GOT3 (cell line): Measurements from ENCODE around the gene ICAM5.
A peak's percentile ranks its signal among the peaks of the same experiment; 100 is the strongest.
"Not testable (repeated sequence)": the region's sequence is repeated elsewhere in the genome, so short reads cannot be mapped to it uniquely, and the experiment has no call there.

ENCODE experiments used
- DNase-seq: peaks from one replicate; lab custom pipeline; 2025; ENCODE audit warnings: mixed read lengths; lab: John Stamatoyannopoulos, UW

The ICAM5 gene

GRCh38 chr19:10318807-10319682, 29.3 kb downstream of the ICAM5 start:
- DNase-seq, result no peak

DNA sequence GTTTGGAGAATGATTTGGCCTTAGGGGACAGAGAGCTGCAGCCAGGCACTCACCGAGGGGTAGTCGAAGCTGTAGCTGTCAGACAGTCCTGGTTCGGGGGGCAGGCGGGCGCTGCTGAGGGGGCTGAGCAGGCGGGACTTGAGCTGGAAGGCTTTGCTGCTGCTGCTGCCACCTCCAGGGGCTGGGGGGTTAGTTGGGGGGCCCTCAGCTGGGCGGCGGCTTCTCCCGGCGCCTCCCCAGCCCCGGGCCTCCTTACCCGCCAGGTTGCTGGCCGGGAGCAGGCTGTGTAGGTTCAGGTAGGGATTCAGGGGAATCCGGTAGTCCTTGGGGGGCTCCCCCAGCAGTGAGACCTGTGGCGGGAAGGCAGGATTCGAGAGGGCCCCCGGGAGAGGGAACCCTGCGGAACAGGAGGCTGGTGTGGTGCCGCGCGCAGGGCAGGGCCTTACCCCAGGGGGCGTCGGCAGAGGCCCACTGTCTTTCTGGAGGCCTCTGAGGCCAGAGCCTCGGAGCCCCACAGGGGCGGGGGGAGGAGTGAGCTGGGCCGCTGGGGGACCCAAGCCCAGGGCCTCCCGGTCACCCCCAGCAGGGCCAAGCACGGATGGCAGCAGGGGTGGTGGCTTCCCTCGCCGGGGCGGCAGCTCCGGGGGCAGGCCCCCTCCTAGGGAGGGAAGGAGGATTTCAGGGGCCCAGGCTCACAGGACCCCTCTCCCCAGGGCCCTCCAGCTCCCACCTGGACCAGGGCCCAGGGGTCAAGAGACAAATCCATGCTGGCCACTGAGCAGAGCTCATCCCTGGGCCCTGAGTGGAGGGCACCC, 31.1 kb downstream of the ICAM5 start:
- no peak for DNase-seq

DNA sequence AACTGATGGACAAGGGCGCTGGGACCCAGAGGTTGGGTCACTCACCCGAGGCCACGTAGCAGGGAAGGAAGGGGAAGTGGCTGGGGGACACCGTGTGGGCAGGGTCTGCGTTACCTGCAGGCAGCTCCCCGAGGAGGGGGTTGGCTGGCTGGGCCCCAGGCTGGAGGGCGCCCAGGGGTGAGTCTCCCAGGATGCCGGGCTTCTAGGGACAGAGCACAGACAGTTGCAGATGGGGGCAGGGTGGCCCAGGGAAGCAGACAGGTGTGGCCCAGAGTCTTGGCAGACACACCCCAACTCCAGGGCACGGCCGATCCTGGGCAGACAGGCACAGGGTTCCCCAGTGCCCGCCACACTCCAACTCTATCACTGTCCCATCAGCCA, 31.7 kb downstream of the ICAM5 start:
- DNase-seq, result no peak

- no peak for DNase-seq
Measured at GRCh38 chr19:10321874-10322835, 32.4 kb downstream of the ICAM5 start.

DNA sequence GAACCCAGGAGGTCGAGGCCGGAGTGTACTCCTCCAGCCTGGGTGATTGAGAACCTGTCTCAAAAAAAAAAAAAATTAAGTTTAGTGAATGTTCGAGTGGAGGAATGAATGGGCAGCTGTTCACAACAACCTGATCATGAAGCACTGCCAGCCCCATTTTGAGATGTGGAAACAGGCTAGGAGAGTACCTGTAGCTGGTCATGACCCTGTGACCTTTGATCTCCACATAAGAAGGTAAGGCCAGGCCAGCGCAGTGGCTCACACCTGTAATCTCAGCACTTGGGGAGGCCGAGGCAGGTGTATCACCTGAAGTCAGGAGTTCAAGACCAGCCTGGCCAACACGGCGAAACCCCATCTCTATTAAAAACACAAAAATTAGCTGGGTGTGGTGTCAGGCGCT, 36.0 kb downstream of the ICAM5 start:
- DNase-seq, result no peak

DNA sequence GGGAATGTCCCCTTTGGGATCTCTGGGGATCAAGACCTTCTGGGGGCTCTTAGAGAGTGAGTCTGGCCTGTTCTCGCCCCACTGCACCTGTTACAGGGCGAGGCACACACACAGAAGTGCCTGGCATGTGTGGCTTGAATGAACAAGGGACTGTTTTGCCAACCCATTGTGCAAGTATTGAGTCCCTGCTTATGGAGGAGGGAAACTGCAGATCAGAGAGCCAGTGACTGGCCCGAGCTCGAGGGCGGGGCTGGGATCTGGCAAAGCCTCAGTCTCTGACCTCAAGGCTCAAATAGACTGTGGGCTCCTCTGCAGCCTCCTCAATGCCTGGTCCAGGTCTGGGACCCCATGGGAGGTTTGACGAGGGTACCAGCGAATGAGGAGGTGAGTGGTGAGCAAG, 38.0 kb downstream of the ICAM5 start:
- no peak for DNase-seq

- no peak for DNase-seq
Measured at GRCh38 chr19:10328558-10329429, 39.0 kb downstream of the ICAM5 start.

- DNase-seq, result no peak
Measured at GRCh38 chr19:10329555-10329954, 39.8 kb downstream of the ICAM5 start.

- DNase-seq, result no peak
Measured at GRCh38 chr19:10332158-10332964, 42.6 kb downstream of the ICAM5 start.

GRCh38 chr19:10332965-10333757, 43.4 kb downstream of the ICAM5 start, which contains the start of gene RAVER1:
Gene RAVER1 (minus strand): TSS chr19:10333529. CDS start chr19:10333507, 22 bp downstream.
- peak; percentile 93 for DNase-seq

DNA sequence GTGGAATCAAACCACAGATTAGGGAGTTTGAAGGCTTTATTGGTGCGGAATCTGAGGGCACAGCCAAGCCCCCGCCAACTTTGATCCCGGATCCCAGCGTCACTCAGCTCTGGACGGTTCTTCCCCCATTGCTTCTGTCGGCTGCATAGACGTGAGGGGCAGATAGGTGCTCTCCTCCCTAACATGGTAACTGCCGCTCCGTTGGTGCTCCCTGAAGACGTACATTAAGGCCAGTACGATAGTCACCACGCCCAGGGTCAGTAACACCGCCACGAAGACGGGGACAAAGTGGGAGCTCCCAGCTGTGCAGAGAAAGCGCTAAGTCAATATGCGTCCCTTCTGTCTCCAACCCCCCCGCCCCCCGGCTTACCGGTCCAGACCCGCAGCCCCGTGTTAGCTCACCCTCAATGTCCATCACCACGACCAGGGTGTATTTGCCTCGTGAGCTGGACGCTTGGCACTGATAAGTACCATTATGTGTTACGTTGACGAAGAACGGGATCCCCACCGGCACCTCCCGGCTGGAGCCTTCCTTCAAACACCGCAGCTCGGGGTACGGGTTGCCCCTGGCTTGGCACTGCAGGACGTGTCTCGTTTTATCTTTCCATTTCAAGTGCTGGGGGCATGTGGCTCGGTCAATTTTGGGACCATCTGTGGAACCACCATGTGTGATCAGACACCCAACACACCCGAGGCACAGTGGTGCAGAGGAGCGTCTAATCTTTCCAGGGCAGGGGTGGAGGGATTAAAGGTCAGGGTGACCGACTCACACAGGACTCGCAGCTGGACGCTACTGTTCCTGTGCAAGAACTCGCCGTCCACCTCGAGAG, 44.2 kb downstream of the ICAM5 start:
- DNase-seq, result no peak

DNA sequence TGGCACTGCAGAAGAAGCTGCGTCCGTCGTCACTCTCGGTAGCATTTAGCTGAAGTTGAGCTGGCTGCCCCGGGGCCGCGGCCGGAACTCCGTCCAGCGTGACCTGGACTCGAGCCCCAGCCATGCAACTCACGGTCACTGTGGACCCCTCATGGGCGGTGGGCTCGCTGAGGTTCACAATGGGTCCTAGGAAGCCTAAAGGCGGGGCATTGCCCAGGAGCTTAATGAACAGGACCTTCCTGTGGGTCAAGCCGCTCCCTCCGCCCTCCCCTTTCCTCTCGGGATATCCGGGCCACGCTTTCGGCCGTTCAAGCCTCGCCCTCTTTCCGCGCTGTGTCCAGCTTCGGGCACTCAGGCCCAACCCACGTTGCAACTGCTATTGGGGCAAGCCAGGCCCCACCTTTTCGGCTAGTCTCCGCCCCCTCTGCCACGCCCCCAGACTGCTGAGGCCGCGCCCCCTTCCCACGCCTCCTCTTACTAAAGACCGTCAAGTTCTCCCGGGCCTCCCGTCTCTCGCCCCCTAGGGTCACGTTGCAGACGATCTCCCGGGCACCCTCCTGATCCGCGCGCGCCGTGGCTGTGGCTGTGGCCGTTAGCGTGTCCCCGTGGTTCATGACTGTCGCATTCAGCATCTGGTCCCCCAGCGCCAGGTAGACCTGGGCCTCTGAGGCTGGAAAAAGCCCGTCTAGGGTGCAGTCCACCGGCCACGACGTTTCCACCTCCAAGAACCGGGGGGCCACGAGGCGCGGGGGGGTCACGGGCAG, 45.0 kb downstream of the ICAM5 start:
- DNase-seq, result peak; percentile 86

DNA sequence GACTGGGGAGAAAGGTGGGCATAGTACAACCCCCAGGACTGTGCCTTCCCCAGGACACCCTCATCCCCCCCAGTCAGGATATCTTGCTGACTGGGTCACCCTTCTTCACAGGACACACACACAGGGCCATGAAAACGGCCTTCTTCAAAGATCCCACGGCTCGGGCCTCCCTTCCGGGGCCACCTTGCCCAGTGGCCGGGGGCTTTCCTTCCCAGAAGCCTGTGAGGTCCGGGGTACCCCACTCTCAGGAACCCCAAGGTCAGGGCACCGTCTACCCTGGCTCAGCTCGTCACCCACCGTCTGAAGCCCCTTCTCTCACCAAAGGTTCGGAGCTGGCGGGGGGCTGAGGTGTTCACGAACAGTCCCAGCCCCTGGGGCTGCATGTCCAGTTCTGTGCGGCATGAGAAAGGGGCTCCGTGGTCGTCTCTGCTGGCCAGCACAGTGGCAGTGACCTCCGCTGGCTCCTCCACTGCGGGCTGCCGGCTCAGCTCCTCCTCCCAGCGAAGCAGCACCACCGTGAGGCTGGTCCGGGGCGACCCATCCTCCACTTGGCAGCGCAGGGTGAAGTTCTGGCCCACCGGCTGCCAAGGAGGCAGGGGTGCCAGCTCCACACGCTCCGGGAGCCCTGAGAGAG, 45.7 kb downstream of the ICAM5 start:
- no peak for DNase-seq

GRCh38 chr19:10336725-10337124, 47.0 kb downstream of the ICAM5 start:
- DNase-seq, result not testable (repeated sequence)

DNA sequence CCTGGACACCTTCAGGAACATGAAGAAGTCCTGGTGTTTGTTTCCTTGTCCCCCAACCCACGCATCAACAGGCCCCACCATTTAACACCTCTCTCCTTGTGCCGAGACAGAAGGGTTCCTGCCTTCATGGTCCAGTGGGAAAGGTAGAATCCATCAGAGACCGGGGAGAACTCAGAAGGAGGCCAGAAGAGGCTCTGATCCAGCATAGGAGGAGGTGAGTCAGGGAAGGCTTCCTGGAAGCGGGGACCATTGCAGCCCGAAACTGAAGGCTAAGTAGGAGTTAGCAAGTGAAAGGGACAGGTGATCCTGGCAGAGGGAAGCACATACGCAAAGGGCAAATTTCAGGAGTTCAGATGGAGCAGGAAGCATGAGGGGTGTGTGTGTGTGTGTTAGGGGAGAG, 49.2 kb downstream of the ICAM5 start:
- DNase-seq, result no peak

GRCh38 chr19:10339380-10339960, 49.7 kb downstream of the ICAM5 start, which contains the start of gene ICAM3:
Gene ICAM3 (minus strand): TSS chr19:10339624. CDS start chr19:10339614, 10 bp downstream.
- no peak for DNase-seq
